C4-2B (cell line): ENCODE data around the gene SWAP70.

ENCODE experiments used
- ZFX ChIP-seq: fragments of 450-650 bp; IDR thresholded peaks from 2 replicates; pipeline ENCODE4 v1.6.1; 2017
- TF ChIP-seq, protein P1 (sequence below): fragments of 450-650 bp; conservative IDR thresholded peaks from 2 replicates; pipeline ENCODE4 v1.5.1; 2017; ENCODE audit warnings: mild to moderate bottlenecking

DNA sequence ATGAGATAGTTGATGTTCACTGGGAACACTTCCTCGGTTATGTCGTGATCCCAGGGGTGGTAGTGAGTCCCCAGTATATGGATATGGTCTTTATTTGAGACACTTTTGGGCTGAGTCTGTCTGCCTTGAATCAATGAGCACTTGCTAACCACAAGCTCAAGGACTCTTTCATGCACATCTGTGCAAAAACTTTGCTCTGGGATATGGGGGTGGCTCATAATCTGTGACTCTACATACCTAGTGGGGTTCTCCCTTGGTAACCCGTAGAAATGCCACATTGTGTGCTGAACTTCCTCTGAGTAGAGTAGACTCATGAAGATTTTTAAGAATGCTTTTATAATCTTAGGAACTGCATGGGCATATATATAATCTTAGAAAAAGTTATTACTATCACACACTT lies 69.3 kb downstream of the SWAP70 start:
- TF ChIP-seq, protein P1, sequence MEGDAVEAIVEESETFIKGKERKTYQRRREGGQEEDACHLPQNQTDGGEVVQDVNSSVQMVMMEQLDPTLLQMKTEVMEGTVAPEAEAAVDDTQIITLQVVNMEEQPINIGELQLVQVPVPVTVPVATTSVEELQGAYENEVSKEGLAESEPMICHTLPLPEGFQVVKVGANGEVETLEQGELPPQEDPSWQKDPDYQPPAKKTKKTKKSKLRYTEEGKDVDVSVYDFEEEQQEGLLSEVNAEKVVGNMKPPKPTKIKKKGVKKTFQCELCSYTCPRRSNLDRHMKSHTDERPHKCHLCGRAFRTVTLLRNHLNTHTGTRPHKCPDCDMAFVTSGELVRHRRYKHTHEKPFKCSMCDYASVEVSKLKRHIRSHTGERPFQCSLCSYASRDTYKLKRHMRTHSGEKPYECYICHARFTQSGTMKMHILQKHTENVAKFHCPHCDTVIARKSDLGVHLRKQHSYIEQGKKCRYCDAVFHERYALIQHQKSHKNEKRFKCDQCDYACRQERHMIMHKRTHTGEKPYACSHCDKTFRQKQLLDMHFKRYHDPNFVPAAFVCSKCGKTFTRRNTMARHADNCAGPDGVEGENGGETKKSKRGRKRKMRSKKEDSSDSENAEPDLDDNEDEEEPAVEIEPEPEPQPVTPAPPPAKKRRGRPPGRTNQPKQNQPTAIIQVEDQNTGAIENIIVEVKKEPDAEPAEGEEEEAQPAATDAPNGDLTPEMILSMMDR = no peak
- TF ChIP-seq ZFX = no peak
